Measurements from ENCODE around the gene ADAMTS15. TPM values are rescaled to one million over a fixed set of nuclear protein-coding genes. Genes with fewer than 3 reads are reported as not detected.

ADAMTS15 gene
- total RNA-seq, 1 donor from 2014 or later = not detected

GRCh38 chr11:130449310-130449990 is 1.0 kb downstream of the ADAMTS15 start:
- Mint-ChIP-seq H3K4me3 (ENCODE audit: low read depth) (peak overlapping the region; percentile 52), H3K36me3 (ENCODE audit: low read depth) (no peaks in the 10 kb centered on the region), H3K27me3 (ENCODE audit: low read depth) (peaks cover 52% of the 10 kb centered on the region), H3K9me3 (no peaks in the 10 kb centered on the region), H3K27ac (no peak overlapping the region), H3K4me1 (ENCODE audit: low read depth) (peaks cover 2% of the 10 kb centered on the region)
- intact Hi-C loops (cut with micrococcal nuclease) = loop anchor here (2.0 kb wide), 1 partner anchor 15 kb away; no protein-coding TSS in a partner anchor
- DNase-seq (ENCODE audit: low spot score) = no peak

GRCh38 chr11:130449996-130450769 is 1.7 kb downstream of the ADAMTS15 start:
- intact Hi-C loops (cut with micrococcal nuclease) = loop anchor here (2.0 kb wide), 1 partner anchor 15 kb away; no protein-coding TSS in a partner anchor
- no peak for DNase-seq (ENCODE audit: low spot score)
- Mint-ChIP-seq H3K9me3 (no peaks in the 10 kb centered on the region), H3K4me1 (ENCODE audit: low read depth) (peaks cover 2% of the 10 kb centered on the region), H3K36me3 (ENCODE audit: low read depth) (no peaks in the 10 kb centered on the region), H3K27me3 (ENCODE audit: low read depth) (peaks cover 50% of the 10 kb centered on the region), H3K27ac (no peak overlapping the region), H3K4me3 (ENCODE audit: low read depth) (no peak overlapping the region)

GRCh38 chr11:130451231-130452019 is 3.0 kb downstream of the ADAMTS15 start:
- Mint-ChIP-seq H3K4me1 (ENCODE audit: low read depth) (peaks cover 2% of the 10 kb centered on the region), H3K27ac (no peak overlapping the region), H3K27me3 (ENCODE audit: low read depth) (peaks cover 50% of the 10 kb centered on the region), H3K4me3 (ENCODE audit: low read depth) (no peak overlapping the region), H3K9me3 (no peaks in the 10 kb centered on the region), H3K36me3 (ENCODE audit: low read depth) (no peaks in the 10 kb centered on the region)
- intact Hi-C loops (cut with micrococcal nuclease) = no loop called here
- no peak for DNase-seq (ENCODE audit: low spot score)

GRCh38 chr11:130452176-130452575 is 3.7 kb downstream of the ADAMTS15 start:
- no peak for DNase-seq (ENCODE audit: low spot score)
- H3K36me3 Mint-ChIP-seq (ENCODE audit: low read depth) = no peaks in the 10 kb centered on the region
- H3K27ac Mint-ChIP-seq = no peak overlapping the region
- no peak overlapping the region for H3K4me3 Mint-ChIP-seq (ENCODE audit: low read depth)
- no peaks in the 10 kb centered on the region for H3K9me3 Mint-ChIP-seq
- peaks cover 2% of the 10 kb centered on the region for H3K4me1 Mint-ChIP-seq (ENCODE audit: low read depth)
- intact Hi-C loops (cut with micrococcal nuclease) = no loop called here
- peaks cover 43% of the 10 kb centered on the region for H3K27me3 Mint-ChIP-seq (ENCODE audit: low read depth)

GRCh38 chr11:130452940-130453339 is 4.5 kb downstream of the ADAMTS15 start:
- H3K4me3 Mint-ChIP-seq (ENCODE audit: low read depth) = no peak overlapping the region
- H3K4me1 Mint-ChIP-seq (ENCODE audit: low read depth) = peaks cover 2% of the 10 kb centered on the region
- H3K27me3 Mint-ChIP-seq (ENCODE audit: low read depth) = peaks cover 41% of the 10 kb centered on the region
- no peak for DNase-seq (ENCODE audit: low spot score)
- H3K27ac Mint-ChIP-seq = no peak overlapping the region
- no peaks in the 10 kb centered on the region for H3K9me3 Mint-ChIP-seq
- intact Hi-C loops (cut with micrococcal nuclease) = no loop called here
- no peaks in the 10 kb centered on the region for H3K36me3 Mint-ChIP-seq (ENCODE audit: low read depth)

GRCh38 chr11:130454491-130455252 is 6.2 kb downstream of the ADAMTS15 start:
- DNase-seq (ENCODE audit: low spot score) = no peak
- H3K36me3 Mint-ChIP-seq (ENCODE audit: low read depth) = no peaks in the 10 kb centered on the region
- no peak overlapping the region for H3K27ac Mint-ChIP-seq
- intact Hi-C loops (cut with micrococcal nuclease) = no loop called here
- H3K27me3 Mint-ChIP-seq (ENCODE audit: low read depth) = peaks cover 32% of the 10 kb centered on the region
- peaks cover 2% of the 10 kb centered on the region for H3K4me1 Mint-ChIP-seq (ENCODE audit: low read depth)
- no peaks in the 10 kb centered on the region for H3K9me3 Mint-ChIP-seq
- H3K4me3 Mint-ChIP-seq (ENCODE audit: low read depth) = no peak overlapping the region

- DNase-seq (ENCODE audit: low spot score) = no peak
- intact Hi-C loops (cut with micrococcal nuclease) = no loop called here
- peaks cover 25% of the 10 kb centered on the region for H3K27me3 Mint-ChIP-seq (ENCODE audit: low read depth)
- no peaks in the 10 kb centered on the region for H3K9me3 Mint-ChIP-seq
- no peak overlapping the region for H3K27ac Mint-ChIP-seq
- no peaks in the 10 kb centered on the region for H3K36me3 Mint-ChIP-seq (ENCODE audit: low read depth)
- no peak overlapping the region for H3K4me3 Mint-ChIP-seq (ENCODE audit: low read depth)
- no peaks in the 10 kb centered on the region for H3K4me1 Mint-ChIP-seq (ENCODE audit: low read depth)
Measured at GRCh38 chr11:130455483-130456127, 7.2 kb downstream of the ADAMTS15 start.

- no peak overlapping the region for H3K4me3 Mint-ChIP-seq (ENCODE audit: low read depth)
- no peaks in the 10 kb centered on the region for H3K4me1 Mint-ChIP-seq (ENCODE audit: low read depth)
- no peaks in the 10 kb centered on the region for H3K36me3 Mint-ChIP-seq (ENCODE audit: low read depth)
- DNase-seq (ENCODE audit: low spot score) = no peak
- intact Hi-C loops (cut with micrococcal nuclease) = no loop called here
- H3K27ac Mint-ChIP-seq = no peak overlapping the region
- H3K27me3 Mint-ChIP-seq (ENCODE audit: low read depth) = peaks cover 20% of the 10 kb centered on the region
- no peaks in the 10 kb centered on the region for H3K9me3 Mint-ChIP-seq
Measured at GRCh38 chr11:130456286-130456685, 7.8 kb downstream of the ADAMTS15 start.

- no peaks in the 10 kb centered on the region for H3K9me3 Mint-ChIP-seq
- DNase-seq (ENCODE audit: low spot score) = no peak
- no peaks in the 10 kb centered on the region for H3K36me3 Mint-ChIP-seq (ENCODE audit: low read depth)
- no peaks in the 10 kb centered on the region for H3K4me1 Mint-ChIP-seq (ENCODE audit: low read depth)
- H3K4me3 Mint-ChIP-seq (ENCODE audit: low read depth) = no peak overlapping the region
- H3K27ac Mint-ChIP-seq = no peak overlapping the region
- H3K27me3 Mint-ChIP-seq (ENCODE audit: low read depth) = peaks cover 18% of the 10 kb centered on the region
- intact Hi-C loops (cut with micrococcal nuclease) = no loop called here
Measured at GRCh38 chr11:130457623-130458409, 9.4 kb downstream of the ADAMTS15 start.

GRCh38 chr11:130458410-130458729 is 9.9 kb downstream of the ADAMTS15 start:
- H3K9me3 Mint-ChIP-seq = no peaks in the 10 kb centered on the region

GRCh38 chr11:130459521-130459920 is 11.1 kb downstream of the ADAMTS15 start:
- Mint-ChIP-seq H3K36me3 (ENCODE audit: low read depth) (no peaks in the 10 kb centered on the region), H3K27ac (no peak overlapping the region), H3K27me3 (ENCODE audit: low read depth) (peaks cover 7% of the 10 kb centered on the region), H3K9me3 (no peaks in the 10 kb centered on the region), H3K4me1 (ENCODE audit: low read depth) (no peaks in the 10 kb centered on the region), H3K4me3 (ENCODE audit: low read depth) (no peak overlapping the region)
- DNase-seq (ENCODE audit: low spot score) = no peak
- intact Hi-C loops (cut with micrococcal nuclease) = no loop called here

More at GRCh38 chr11:130458410-130458729, 9.9 kb downstream of the ADAMTS15 start:
- intact Hi-C loops (cut with micrococcal nuclease) = no loop called here
- Mint-ChIP-seq H3K36me3 (ENCODE audit: low read depth) (no peaks in the 10 kb centered on the region), H3K4me1 (ENCODE audit: low read depth) (no peaks in the 10 kb centered on the region), H3K27me3 (ENCODE audit: low read depth) (peaks cover 14% of the 10 kb centered on the region), H3K27ac (no peak overlapping the region), H3K4me3 (ENCODE audit: low read depth) (no peak overlapping the region)
- no peak for DNase-seq (ENCODE audit: low spot score)

Data from activated T-helper 2 cell treated with anti-CD3 and anti-CD28 coated beads, Interferon-gamma antibody, Interleukin-2, Interleukin-4, amounts not matched to agents 10 μg/mL and 5 μg/mL and 100 μg/mL, durations not matched to agents 14 hours and 24 hours and 36 hours (primary cell).